DND-41 (cell line): ENCODE data around the gene GPHN.

Experiments
- ATAC-seq: fragments of 200-7000 bp; cut with Tn5 transposase; 3 replicates; pipeline ENCODE4 v1.9.1; 2021; ENCODE audit warnings: low read depth; ENCODE audit not compliant: insufficient read depth
- DNase-seq: peaks from one replicate; pipeline ENCODE4 v3.0.0-alpha.2; 2020
- H2AFZ ChIP-seq: 2 replicates; pipeline ENCODE4 v1.6.0; 2012; ENCODE audit warnings: low read depth, low read length
- H3K27ac ChIP-seq: 2 replicates; pipeline ENCODE4 v1.5.1; 2012; ENCODE audit warnings: low read length, inconsistent platforms
- H3K27me3 ChIP-seq: fragments of 200-600 bp; sonication (generic); 2 replicates; pipeline ENCODE4 v1.6.0; 2012; ENCODE audit warnings: low read length, mild to moderate bottlenecking, inconsistent platforms; ENCODE audit not compliant: insufficient read depth, poor library complexity
- H3K36me3 ChIP-seq: 2 replicates; pipeline ENCODE4 v1.5.1; 2012; ENCODE audit warnings: low read length, inconsistent platforms; ENCODE audit not compliant: insufficient read depth
- H3K4me1 ChIP-seq: 2 replicates; pipeline ENCODE4 v1.5.1; 2012; ENCODE audit warnings: mild to moderate bottlenecking, low read length; ENCODE audit not compliant: insufficient read depth
- H3K4me2 ChIP-seq: 2 replicates; pipeline ENCODE4 v1.6.0; 2012; ENCODE audit warnings: mild to moderate bottlenecking, moderate library complexity, low read length, inconsistent platforms; ENCODE audit not compliant: insufficient read depth
- H3K4me3 ChIP-seq, 2 experiments: fragments of 200-600 bp in 1 of 2; shearing (Covaris generic) in 1 of 2; 2 replicates each; pipeline ENCODE4 v1.5.1; 2012 to 2016; ENCODE audit warnings: inconsistent platforms in 2 of 2, low read length in 2 of 2, mild to moderate bottlenecking in 2 of 2, low read depth in 1 of 2, moderate library complexity in 1 of 2
- H3K79me2 ChIP-seq: 2 replicates; pipeline ENCODE4 v1.6.0; 2012; ENCODE audit warnings: low read length, inconsistent platforms; ENCODE audit not compliant: insufficient read depth
- H3K9ac ChIP-seq: 2 replicates; pipeline ENCODE4 v1.6.0; 2012; ENCODE audit warnings: low read depth, mild to moderate bottlenecking, inconsistent platforms, low read length, moderate library complexity
- H3K9me3 ChIP-seq: 2 replicates; pipeline ENCODE4 v1.5.1; 2012; ENCODE audit warnings: low read length, moderate library complexity, mild to moderate bottlenecking, inconsistent platforms; ENCODE audit not compliant: insufficient read depth, severe bottlenecking
- H4K20me1 ChIP-seq: 2 replicates; pipeline ENCODE4 v1.6.0; 2012; ENCODE audit warnings: low read length; ENCODE audit not compliant: insufficient read depth
- CTCF ChIP-seq: IDR thresholded peaks from 2 replicates; pipeline ENCODE4 v1.5.1; 2012; ENCODE audit warnings: borderline replicate concordance, low read length, moderate library complexity, mild to moderate bottlenecking; ENCODE audit not compliant: poor library complexity, severe bottlenecking; ENCODE audit errors: extremely low read depth
- EZH2 ChIP-seq: IDR thresholded peaks from 3 replicates; pipeline ENCODE4 v1.6.1; 2012; ENCODE audit warnings: borderline replicate concordance, low read depth, mild to moderate bottlenecking, moderate library complexity, low read length, inconsistent platforms; ENCODE audit not compliant: severe bottlenecking

The GPHN gene

GRCh38 chr14:66507722-66508546 is at the start of gene GPHN:
GPHN (plus strand) TSS chr14:66508147.
- ATAC-seq: peak; percentile 93
- peaks cover 49% of the 10 kb centered on the region for H3K79me2 ChIP-seq
- DNase-seq: peak; percentile 96
- peaks cover 51% of the 10 kb centered on the region for H3K4me1 ChIP-seq
- H3K9ac ChIP-seq: peak within 1 kb of the TSS; percentile 70
- no peaks in the 10 kb centered on the region for H3K9me3 ChIP-seq
- H3K4me3 ChIP-seq: peak within 1 kb of the TSS; percentile 76 to 94
- H3K4me2 ChIP-seq: peak within 1 kb of the TSS; percentile 92
- peak; percentile 49 for TF ChIP-seq CTCF
- no peak for TF ChIP-seq EZH2
- H4K20me1 ChIP-seq: peaks cover 34% of the 10 kb centered on the region
- H2AFZ ChIP-seq: peak within 1 kb of the TSS; percentile 98
- H3K27me3 ChIP-seq: peaks cover 17% of the 10 kb centered on the region
- peak within 1 kb of the TSS; percentile 88 for H3K27ac ChIP-seq
- H3K36me3 ChIP-seq: no peaks in the 10 kb centered on the region; the same call in 1 of the 2 replicates

DNA sequence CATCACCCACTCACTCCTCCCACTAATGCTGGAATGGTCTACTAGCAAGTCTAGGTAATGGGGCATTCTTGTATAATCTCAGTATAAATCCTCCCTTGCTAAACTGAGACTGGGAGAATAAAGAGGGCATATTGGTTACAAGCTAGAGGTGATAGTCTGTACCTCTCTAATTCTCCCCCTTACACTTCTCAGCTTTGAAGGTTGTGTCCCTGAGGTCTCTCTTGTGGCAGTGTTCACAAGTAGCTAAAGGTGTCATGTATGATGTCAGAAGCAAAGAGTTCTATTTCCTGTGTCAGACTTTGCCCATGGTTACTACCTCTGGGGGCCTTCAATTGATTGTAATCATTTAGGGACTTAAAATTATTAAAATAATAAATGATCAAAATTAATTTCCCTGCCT is 48.3 kb upstream of the GPHN start:
- no peaks in the 10 kb centered on the region for H3K9me3 ChIP-seq

DNA sequence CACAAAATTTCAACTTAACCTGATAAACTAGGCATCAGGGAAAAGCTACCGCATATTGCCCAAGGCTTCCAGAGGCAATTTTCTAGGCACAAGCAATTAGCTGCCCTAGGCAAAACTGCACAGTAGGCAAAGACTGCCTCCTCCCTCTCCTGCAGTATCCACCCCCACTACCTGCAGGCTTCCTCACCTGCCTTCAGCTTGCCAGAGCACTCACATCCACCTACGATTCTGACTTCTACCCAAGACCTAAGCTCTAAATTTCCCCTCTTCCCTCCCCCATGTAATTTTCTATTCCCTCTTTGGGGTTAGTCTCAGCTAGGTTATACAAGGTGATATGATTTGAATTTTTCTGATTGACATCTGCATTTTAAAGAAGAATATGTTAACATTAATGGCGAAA is 43.7 kb upstream of the GPHN start:
- DNase-seq: no peak
- Histone ChIP-seq H3K27me3 (no peaks in the 10 kb centered on the region), H3K4me3 (no peak overlapping the region), H3K9ac (no peak overlapping the region), H3K4me2 (no peak overlapping the region), H2AFZ (no peak overlapping the region), H3K36me3 (no peaks in the 10 kb centered on the region), H3K27ac (no peak overlapping the region), H3K9me3 (peaks cover 14% of the 10 kb centered on the region), H3K4me1 (no peaks in the 10 kb centered on the region), H3K79me2 (no peaks in the 10 kb centered on the region), H4K20me1 (no peaks in the 10 kb centered on the region)
- no peak for TF ChIP-seq CTCF
- TF ChIP-seq EZH2: no peak
- no peak for ATAC-seq

More for the DNA sequence above, 48.3 kb upstream of the GPHN start:
- DNase-seq: no peak
- Histone ChIP-seq H2AFZ (no peak overlapping the region), H3K79me2 (no peaks in the 10 kb centered on the region), H3K4me1 (no peaks in the 10 kb centered on the region), H3K9ac (no peak overlapping the region), H3K4me3 (no peak overlapping the region), H3K27me3 (no peaks in the 10 kb centered on the region), H3K27ac (no peak overlapping the region), H4K20me1 (no peaks in the 10 kb centered on the region), H3K4me2 (no peak overlapping the region), H3K36me3 (no peaks in the 10 kb centered on the region)
- ATAC-seq: no peak
- TF ChIP-seq CTCF (no peak), EZH2 (no peak)
